Fibroblast of lung (primary cell): ENCODE measurements around the gene TCERG1L. TPM values are rescaled to one million over a fixed set of nuclear protein-coding genes. Genes with fewer than 3 reads are reported as not detected.

ENCODE experiments used
- DNase-seq, 2 donors: peaks; one replicate each; pipeline versions ENCODE4 v3.0.0 to v3.0.0-alpha.2; 2010; ENCODE audit warnings: low read depth in 2 of 2
- H2AFZ ChIP-seq: 2 replicates; pipeline ENCODE4 v1.5.1; 2012; ENCODE audit warnings: low read length, control low read depth, inconsistent platforms
- H3K27ac ChIP-seq: 2 replicates; pipeline ENCODE4 v1.5.1; 2011; ENCODE audit warnings: low read length, control low read depth; ENCODE audit not compliant: insufficient read depth
- H3K27me3 ChIP-seq: 2 replicates; pipeline ENCODE4 v1.5.1; 2011; ENCODE audit warnings: mild to moderate bottlenecking, low read length; ENCODE audit not compliant: control insufficient read depth, insufficient read depth
- H3K36me3 ChIP-seq: 2 replicates; pipeline ENCODE4 v1.5.1; 2011; ENCODE audit warnings: low read length; ENCODE audit not compliant: control insufficient read depth, insufficient read depth
- H3K4me1 ChIP-seq: 2 replicates; pipeline ENCODE4 v1.5.1; 2011; ENCODE audit warnings: low read length; ENCODE audit not compliant: control insufficient read depth, insufficient read depth; ENCODE audit errors: extremely low read depth
- H3K4me2 ChIP-seq: 2 replicates; pipeline ENCODE4 v1.5.1; 2011; ENCODE audit warnings: low read length, control low read depth; ENCODE audit not compliant: insufficient read depth; ENCODE audit errors: extremely low read depth
- H3K4me3 ChIP-seq, 4 experiments: fragments of 200-600 bp in 1 of 4; sonication (generic) in 1 of 4; replicated peaks in 1 of 4; 2 replicates each; pipeline ENCODE4 v1.5.1; 2011 to 2016; ENCODE audit warnings: low read length in 4 of 4, low read depth in 3 of 4, mild to moderate bottlenecking in 3 of 4, control low read depth in 2 of 4, inconsistent platforms in 1 of 4, mixed read lengths in 1 of 4; ENCODE audit not compliant: insufficient read depth in 1 of 4; ENCODE audit errors: control extremely low read depth in 1 of 4
- H3K79me2 ChIP-seq: 2 replicates; pipeline ENCODE4 v1.5.1; 2012; ENCODE audit warnings: mild to moderate bottlenecking, low read length, inconsistent platforms; ENCODE audit not compliant: control insufficient read depth, insufficient read depth
- H3K9ac ChIP-seq: 2 replicates; pipeline ENCODE4 v1.5.1; 2011; ENCODE audit warnings: mild to moderate bottlenecking, low read length, control low read depth; ENCODE audit not compliant: insufficient read depth
- H3K9me3 ChIP-seq: 2 replicates; pipeline ENCODE4 v1.5.1; 2012; ENCODE audit warnings: low read depth, low read length; ENCODE audit not compliant: control insufficient read depth, insufficient read depth
- H4K20me1 ChIP-seq: 2 replicates; pipeline ENCODE4 v1.5.1; 2011; ENCODE audit warnings: low read length; ENCODE audit not compliant: control insufficient read depth, insufficient read depth; ENCODE audit errors: extremely low read depth
- CTCF ChIP-seq, 2 donors: IDR thresholded peaks in 1 of 2; conservative IDR thresholded peaks in 1 of 2; 1 replicate in 1 of 2; 2 replicates in 1 of 2; pipeline ENCODE4 v1.5.1; 2011 to 2012; ENCODE audit warnings: low read length in 2 of 2, control low read depth in 1 of 2, inconsistent platforms in 1 of 2, low read depth in 1 of 2, mild to moderate bottlenecking in 1 of 2
- EZH2 ChIP-seq: IDR thresholded peaks from 2 replicates; pipeline ENCODE4 v1.5.1; 2012; ENCODE audit warnings: low read length, control low read depth, mild to moderate bottlenecking; ENCODE audit errors: missing control alignments
- polyA plus RNA-seq, 2 donors: library from polyadenylated mRNA; depleted of rRNA in 1 of 2; stranded (reverse) in 1 of 2; unstranded in 1 of 2; fragments of >200 nt; gene quantifications; 2 replicates each; pipeline ENCODE4 v1.2.1, GENCODE V29; 2011 to 2012; ENCODE audit warnings: missing spikeins in 1 of 2
- total RNA-seq: library from RNA; depleted of rRNA; stranded (reverse); fragments of >200 nt; gene quantifications from 2 replicates; pipeline ENCODE4 v1.2.1, GENCODE V29; 2014

TCERG1L gene
- total and polyA plus RNA-seq, 2 donors (not counting 1 experiment from before 2014, with no cell fraction given), result 0.02 TPM; not detected in 1

- TF ChIP-seq EZH2, result no peak
- TF ChIP-seq CTCF (conservative IDR thresholded peaks at IDR 0.05 in 1 of 2, IDR thresholded peaks at IDR 0.05 in 1 of 2; ENCODE audit: low read depth in 1 of 2, low read length in 2 of 2), result no peak
- Histone ChIP-seq H3K27ac (no peak overlapping the region), H3K9ac (no peak overlapping the region), H3K9me3 (no peaks in the 10 kb centered on the region), H3K36me3 (no peaks in the 10 kb centered on the region), H3K27me3 (no peaks in the 10 kb centered on the region), H3K79me2 (no peaks in the 10 kb centered on the region), H2AFZ (no peak overlapping the region), H3K4me1 (no peaks in the 10 kb centered on the region), H3K4me2 (no peak overlapping the region), H3K4me3 (no peak overlapping the region), H4K20me1 (no peaks in the 10 kb centered on the region)
- DNase-seq, result no peak
Observed at GRCh38 chr10:131231323-131231964, 80.1 kb downstream of the TCERG1L start.

GRCh38 chr10:131230641-131231322 is 80.7 kb downstream of the TCERG1L start:
- Histone ChIP-seq H3K4me3 (no peak overlapping the region), H2AFZ (no peak overlapping the region), H3K4me2 (no peak overlapping the region), H3K27ac (no peak overlapping the region), H3K9me3 (no peaks in the 10 kb centered on the region), H4K20me1 (no peaks in the 10 kb centered on the region), H3K4me1 (no peaks in the 10 kb centered on the region), H3K9ac (no peak overlapping the region), H3K27me3 (no peaks in the 10 kb centered on the region), H3K36me3 (no peaks in the 10 kb centered on the region), H3K79me2 (no peaks in the 10 kb centered on the region)
- TF ChIP-seq CTCF (conservative IDR thresholded peaks at IDR 0.05 in 1 of 2, IDR thresholded peaks at IDR 0.05 in 1 of 2; ENCODE audit: low read depth in 1 of 2, low read length in 2 of 2) (no peak), EZH2 (no peak)
- DNase-seq, result no peak

GRCh38 chr10:131230166-131230565 is 81.4 kb downstream of the TCERG1L start:
- no peaks in the 10 kb centered on the region for H3K27me3 ChIP-seq
- no peak for DNase-seq
- H3K27ac ChIP-seq, result no peak overlapping the region
- no peaks in the 10 kb centered on the region for H3K36me3 ChIP-seq
- no peak overlapping the region for H3K9ac ChIP-seq
- no peaks in the 10 kb centered on the region for H3K4me1 ChIP-seq
- H3K4me3 ChIP-seq, result no peak overlapping the region
- H3K79me2 ChIP-seq, result no peaks in the 10 kb centered on the region
- TF ChIP-seq EZH2 (no peak), CTCF (conservative IDR thresholded peaks at IDR 0.05 in 1 of 2, IDR thresholded peaks at IDR 0.05 in 1 of 2; ENCODE audit: low read depth in 1 of 2, low read length in 2 of 2) (no peak)
- no peaks in the 10 kb centered on the region for H4K20me1 ChIP-seq
- H2AFZ ChIP-seq, result no peak overlapping the region
- H3K4me2 ChIP-seq, result no peak overlapping the region
- H3K9me3 ChIP-seq, result no peaks in the 10 kb centered on the region
